HG03108 (cell line): Measurements from ENCODE around the gene TACC2.
"Not testable (repeated sequence)": the region's sequence is repeated elsewhere in the genome, so short reads cannot be mapped to it uniquely, and the experiment has no call there.

ENCODE experiments used
- ATAC-seq: cut with Tn5 transposase; IDR thresholded peaks from one replicate; pipeline ENCODE4 v1.9.1; 2021; ENCODE audit warnings: moderate library complexity; ENCODE audit not compliant: unreplicated experiment

Gene TACC2, protein sequence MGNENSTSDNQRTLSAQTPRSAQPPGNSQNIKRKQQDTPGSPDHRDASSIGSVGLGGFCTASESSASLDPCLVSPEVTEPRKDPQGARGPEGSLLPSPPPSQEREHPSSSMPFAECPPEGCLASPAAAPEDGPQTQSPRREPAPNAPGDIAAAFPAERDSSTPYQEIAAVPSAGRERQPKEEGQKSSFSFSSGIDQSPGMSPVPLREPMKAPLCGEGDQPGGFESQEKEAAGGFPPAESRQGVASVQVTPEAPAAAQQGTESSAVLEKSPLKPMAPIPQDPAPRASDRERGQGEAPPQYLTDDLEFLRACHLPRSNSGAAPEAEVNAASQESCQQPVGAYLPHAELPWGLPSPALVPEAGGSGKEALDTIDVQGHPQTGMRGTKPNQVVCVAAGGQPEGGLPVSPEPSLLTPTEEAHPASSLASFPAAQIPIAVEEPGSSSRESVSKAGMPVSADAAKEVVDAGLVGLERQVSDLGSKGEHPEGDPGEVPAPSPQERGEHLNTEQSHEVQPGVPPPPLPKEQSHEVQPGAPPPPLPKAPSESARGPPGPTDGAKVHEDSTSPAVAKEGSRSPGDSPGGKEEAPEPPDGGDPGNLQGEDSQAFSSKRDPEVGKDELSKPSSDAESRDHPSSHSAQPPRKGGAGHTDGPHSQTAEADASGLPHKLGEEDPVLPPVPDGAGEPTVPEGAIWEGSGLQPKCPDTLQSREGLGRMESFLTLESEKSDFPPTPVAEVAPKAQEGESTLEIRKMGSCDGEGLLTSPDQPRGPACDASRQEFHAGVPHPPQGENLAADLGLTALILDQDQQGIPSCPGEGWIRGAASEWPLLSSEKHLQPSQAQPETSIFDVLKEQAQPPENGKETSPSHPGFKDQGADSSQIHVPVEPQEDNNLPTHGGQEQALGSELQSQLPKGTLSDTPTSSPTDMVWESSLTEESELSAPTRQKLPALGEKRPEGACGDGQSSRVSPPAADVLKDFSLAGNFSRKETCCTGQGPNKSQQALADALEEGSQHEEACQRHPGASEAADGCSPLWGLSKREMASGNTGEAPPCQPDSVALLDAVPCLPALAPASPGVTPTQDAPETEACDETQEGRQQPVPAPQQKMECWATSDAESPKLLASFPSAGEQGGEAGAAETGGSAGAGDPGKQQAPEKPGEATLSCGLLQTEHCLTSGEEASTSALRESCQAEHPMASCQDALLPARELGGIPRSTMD (N-terminal part only)

DNA sequence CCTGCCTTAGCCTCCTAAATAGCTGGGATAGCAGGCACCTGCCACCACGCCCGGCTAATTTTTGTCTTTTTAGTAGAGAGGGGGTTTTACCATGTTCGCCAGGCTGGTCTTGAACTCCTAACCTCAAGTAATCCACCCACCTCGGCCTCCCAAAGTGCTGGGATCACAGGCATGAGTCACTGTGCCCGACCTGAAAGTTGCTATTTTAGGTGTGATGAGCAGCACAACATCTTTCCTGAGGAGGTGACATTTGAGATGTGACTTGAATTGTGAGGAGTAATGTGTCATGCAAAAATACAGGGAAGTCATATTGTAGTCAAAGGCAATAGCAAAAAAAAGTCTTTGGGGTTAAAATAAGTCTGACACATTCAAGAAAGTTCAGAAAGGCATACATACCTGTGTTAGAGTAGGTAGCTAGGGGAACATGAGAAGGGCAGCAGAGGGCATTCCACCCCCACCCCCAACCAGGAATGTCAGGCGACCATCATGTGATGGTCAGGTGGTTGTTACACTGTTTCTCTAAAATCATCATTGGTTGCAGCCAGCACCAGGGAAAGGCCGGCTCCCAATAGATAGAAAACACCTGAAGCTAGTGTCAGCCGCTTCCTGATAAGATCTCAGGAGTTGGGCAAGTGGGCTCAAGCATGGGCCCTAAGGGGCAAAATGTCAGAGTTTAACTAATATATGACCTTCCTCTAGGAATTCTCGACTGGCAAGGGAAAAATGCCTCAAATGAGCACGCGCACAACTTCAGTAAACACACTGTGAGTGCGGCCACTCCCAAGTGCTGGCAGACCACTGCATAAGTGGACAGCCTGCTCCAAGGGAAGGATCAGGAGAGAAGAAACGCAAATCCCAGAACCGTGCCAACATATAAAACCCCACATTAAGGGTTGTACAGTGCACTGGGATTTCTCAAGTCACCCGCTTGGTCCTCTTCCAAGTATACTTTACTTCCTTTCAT lies at the start of gene TACC2:
TACC2 (plus strand) TSS at position 803 of the 964 bp plus-strand sequence. CDS start 32,819 bp downstream, outside the sequence.
- no peak for ATAC-seq

DNA sequence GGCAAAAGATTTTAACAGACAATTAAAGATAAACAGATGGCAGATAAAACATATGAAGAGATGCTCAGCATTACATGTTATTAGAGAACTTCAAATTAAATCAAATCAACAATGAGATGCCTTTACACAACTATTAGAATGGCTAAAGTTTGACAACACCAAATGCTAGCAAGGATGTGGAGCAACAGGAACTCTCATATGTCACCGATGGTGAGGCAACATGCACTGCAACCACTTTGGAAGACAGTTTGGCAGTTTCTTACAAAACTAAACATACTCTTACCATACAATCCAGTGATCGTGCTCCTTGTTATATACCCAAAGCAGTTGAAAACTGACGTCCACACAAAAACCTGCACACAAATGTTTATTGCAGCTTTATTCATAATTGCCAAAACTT lies 47.4 kb upstream of the TACC2 start:
- no peak for ATAC-seq

DNA sequence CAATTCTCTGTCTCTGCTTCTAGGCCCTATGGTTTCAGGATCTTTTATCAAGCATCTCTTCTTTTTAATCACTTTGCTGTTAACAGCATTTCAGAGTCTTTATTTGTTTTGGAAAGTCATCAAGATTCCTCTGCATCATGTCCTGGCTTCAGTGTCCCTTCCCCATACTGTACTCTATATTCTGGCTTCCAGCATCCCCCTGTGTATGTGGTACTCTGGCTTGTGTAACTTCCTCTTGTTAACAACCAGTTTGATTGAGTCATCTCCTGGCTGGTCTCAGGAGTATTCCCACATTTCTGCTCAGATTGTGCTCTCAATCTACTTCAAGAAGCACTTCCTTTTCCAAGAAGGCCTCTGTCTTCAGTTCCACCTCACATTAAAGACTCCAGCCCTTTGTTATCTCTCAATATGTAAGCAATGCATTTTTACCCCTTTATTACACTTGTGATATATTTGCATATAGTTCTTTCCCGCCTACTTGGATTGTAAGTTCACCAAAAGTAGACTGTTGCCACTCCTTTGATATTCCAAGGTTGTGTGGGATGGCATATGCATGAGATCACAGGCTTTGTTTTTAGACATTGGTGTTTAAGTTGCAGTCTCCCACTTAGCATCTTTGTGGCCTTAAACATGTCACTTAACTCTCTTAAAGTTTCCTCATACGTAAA lies 46.1 kb upstream of the TACC2 start:
- no peak for ATAC-seq

DNA sequence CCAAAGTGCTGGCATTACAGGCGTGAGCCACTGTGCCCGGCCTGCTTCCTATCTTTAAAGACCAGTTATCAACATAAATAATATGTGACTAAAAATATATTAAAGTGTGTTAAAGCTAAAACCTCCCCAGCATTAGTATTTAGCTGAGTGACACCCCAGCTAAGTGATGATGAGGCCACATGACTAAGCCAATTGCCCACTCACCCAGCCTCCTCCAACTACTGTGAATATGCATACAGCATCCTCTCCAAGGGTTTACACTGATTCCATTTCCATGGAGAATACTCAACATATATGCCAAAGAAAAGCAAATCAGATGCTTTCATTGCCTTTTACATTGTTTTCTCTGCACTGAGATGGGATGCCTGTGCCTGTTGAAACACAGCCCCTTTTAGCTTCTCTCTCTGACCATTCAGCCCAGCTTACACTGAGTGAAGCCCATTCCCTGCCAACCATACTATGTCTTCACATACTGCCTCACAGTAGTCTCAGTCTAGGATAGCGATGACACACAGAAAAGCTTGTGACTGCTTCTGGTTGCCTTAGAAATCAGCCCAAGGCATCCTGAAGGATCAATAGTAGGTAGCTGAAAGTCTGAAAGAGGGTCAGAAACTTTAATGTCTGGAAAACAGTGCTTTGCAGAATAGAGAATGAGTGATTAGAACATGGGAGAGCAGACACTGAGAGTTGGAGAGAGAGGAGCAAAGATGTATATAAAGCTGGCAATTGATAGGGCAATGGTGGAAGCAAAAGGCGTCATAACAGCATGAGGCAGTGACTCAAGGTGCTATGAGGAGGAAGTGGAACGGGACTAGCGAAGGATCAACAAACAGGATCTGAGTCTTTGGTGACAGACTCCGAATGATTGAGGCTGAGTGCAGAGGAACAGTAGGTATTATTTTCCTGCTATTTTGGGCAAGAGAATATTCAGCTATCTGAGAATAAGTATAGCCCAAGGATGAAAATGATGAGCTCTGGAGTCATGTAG lies 41.3 kb upstream of the TACC2 start:
- ATAC-seq, result no peak

DNA sequence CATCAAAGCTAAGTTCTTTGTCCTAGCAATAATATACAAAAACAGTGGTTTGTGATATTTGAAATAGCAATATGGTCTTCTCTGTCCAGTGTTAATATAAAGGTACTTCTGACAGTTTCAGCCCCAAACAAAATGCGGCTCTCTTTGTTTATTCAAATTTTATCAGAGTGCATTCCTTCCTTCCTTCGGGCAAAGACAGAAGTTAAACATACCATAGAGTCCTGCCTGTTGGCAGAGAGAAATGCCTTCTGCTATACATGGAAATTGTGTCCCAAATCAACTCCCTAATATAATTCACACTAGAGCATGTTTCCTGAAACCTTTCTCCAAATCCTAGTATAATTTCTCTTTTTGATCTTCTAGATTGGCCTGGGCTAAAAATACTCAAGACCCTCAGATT lies 39.9 kb upstream of the TACC2 start:
- ATAC-seq, result no peak

DNA sequence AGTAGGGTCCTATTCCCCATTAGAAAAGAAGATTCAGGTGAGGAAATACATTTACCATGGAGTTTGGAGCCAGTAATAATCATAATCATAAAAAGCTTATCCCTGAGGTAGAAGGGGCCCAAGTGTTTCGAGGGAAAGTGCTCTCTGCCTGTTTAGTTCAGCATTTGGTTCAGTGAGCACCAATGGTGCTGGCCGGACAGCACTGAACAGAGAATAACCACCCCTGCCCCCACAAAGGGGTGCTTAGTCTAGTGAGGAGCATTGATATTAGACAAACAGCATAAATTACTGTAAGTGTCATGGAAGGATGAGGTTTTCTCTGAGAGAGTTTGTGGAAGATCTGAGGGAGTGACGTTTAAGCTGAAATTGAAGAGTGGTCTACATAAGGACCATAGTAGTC lies 39.5 kb upstream of the TACC2 start:
- ATAC-seq, result no peak

DNA sequence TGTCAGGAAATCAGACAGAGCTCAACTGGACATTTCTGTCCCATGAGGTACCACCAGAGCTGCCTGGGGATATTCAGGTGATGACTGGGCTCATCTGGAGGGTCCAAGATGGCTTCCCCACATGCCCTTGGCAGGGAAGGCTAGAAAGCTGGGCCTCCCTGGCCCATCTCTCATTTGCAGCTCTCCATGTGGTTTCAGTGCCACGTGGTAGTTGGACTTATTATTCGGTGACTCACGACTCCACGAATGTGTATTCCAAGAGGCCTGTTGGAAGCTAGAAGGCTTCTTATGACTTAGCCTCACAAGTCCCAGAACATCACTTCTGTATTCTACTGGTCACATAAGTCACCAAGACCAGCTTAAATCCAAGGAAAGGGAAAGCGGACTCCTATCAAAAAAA lies 36.7 kb upstream of the TACC2 start:
- ATAC-seq, result no peak

DNA sequence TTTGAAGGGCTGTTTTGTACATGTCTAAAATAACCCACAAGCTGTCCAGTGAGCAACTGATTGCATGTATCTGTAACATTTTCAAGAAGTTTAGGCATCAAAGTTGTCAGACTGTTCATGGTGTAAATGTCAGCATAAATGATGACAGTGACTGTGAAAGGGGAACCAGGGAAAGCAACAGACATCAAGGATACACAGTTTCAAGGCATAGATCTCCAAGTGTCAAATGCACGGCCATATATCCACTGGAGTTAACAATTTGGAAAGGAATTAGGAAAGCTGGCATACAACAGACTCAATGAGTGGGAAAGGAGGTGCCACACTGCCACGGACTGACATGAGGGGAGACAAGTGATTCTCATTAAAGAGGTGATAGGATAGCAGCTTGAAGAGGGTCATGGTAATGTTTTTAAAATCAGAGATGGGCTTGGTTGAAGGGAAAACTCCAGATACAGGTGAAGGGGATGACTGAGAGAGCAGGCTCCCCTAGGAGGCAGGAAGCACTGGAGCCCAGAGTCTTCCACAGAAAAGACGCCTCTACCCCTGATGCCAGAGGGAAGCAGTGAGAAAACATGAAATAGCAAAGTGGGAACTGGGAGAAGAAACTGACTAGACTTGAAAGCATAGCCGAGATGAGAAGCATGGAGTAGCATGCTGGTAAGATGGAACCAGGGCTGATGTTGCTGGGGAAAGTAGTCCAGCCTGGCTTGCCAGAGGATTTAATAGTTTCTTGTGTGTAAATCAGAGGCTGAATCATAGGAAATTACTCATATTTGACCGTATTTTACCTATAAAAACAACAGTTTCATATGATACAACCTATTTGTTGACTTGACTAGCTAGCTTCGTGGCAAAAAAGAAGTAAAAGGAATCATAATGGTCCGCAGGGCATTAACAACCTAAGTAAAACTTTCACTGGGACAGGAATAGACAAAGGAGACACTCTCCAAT lies 32.6 kb upstream of the TACC2 start:
- no peak for ATAC-seq

DNA sequence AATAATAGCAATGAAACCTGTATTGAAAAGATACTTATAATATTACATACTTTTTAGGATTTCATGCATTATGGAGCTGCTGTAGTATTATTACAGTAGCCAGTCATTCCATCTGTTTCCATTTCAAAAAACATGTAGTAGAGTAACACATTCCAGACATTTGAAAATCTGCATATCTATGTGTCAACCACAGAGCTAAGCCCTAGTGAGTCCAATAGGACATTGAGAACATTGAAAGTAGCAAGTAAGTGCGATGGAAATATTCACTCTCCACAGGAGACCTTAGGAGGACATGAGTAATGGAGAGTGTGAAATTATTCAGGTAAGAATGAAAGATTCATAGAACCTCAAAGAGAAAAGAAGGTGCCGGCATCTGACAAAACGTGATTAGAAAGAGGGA lies 29.3 kb upstream of the TACC2 start:
- ATAC-seq, result no peak

DNA sequence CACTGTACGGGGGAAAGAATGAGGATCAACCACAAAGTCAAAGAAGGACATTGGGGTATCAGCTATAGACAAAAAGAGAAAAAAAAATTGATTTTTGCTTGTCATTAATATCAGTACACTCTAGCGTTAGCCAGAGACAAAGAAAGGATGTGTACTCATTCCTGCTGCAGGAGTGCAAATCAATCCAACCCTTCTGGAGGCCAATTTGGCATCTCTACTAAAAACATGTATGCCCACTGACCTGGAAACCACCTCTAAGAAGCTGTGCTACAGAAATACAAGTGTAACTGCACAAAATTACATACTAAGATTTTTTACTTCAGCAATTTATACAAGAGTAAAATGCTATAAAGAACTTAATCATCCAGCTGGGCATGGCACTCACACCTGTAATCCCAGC lies 27.5 kb upstream of the TACC2 start:
- ATAC-seq, result no peak

DNA sequence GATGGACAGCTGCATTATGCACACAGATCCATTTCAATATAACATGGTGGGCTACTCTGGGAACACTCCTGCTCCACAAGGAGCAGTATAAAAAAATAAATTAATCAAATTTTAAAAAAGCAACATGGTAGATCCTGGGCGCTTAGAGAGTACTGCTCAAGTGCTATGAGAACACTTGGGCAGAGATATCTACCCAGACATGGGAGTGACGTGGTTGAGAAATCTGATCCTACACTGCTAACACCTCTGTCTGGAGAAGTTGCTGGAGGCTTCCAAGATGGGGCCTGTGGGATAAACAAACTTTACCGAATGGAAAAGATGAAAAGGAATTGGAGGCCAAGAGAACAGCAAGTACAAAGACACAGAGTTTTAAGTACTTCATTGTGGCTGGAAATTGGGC lies 23.0 kb upstream of the TACC2 start:
- no peak for ATAC-seq

DNA sequence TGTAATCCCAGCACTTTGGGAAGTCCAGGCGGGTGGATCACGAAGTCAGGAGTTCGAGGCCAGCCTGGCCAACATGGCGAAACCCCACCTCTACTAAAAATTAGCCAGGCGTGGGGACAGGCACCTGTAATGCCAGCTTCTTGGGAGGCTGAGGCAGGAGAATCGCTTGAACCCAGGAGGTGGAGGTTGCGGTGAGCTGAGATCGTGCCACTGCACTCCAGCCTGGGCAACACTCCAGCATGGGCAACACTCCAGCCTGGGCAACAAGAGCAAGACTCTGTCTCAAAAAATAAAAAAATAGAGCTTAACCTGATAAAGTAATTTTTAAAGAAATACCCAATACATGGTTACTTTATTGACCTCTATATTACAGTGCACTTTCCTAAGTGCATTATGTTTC lies 19.9 kb upstream of the TACC2 start:
- not testable (repeated sequence) for ATAC-seq

DNA sequence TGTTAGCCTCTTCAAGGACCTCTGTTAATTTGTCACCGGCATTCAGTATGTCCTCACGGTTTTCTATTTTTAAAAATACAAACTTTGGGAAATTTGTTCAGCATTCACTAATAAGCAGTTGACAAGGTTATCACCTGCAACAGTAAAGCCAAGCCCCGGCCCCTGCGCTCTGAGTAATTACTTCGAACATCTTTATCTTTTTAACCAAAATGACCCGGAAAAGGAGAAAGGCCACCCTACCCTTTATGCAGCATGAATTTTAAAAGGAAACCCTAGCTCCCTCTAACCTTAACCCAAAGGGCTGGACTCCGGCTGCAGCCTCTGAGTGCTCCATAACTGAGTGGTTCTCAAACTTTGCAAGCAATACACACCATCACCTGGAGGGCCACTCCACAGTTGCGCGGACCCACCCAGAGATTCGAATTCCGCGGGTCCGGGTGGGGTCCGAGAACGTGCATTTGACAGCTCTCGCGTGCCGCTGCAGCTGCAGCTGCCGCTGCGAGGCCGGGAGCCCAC lies 14.9 kb upstream of the TACC2 start:
- ATAC-seq, result no peak

DNA sequence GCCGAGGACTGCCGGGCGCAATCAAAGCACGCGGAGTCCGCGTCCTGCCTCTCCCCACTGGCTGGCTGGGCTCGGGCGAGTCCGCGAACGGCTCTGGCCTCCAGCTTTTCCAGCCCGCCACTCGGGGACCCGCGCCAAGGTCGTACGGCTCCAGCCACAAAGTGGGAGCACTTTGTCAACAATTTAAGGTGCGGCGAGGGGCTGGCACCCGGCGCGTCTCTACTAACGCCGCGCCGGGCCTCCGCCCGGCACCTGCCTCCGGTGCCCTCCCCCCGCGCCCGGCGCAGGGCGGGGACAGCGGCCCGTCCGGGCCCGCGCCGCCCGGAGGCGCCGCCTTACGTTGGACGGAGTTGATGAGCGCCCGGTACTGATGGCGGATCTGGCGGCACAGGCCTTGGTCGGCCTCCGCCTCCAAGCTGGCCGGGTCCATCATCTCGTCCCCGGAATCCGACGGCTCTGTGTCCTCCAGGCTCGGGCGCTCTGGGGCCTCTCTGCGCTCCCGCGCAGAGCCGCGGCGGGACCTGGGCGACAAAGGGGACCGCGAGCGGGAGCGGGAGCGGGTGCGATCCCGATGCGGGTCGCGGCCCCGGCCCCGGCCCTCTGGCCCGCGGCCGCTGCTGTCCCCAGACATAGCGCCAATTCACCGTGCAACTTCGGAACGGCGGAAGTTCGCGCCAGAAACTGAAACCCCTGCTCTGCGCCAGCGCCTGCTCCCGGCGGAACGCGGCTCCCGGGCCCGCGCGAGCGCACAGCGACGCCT lies 14.2 kb upstream of the TACC2 start, which contains the start of gene NSMCE4A:
NSMCE4A (minus strand) TSS at position 683 of the 760 bp plus-strand sequence; CDS start at position 631, 52 bp downstream.
- ATAC-seq, result peak; percentile 92

DNA sequence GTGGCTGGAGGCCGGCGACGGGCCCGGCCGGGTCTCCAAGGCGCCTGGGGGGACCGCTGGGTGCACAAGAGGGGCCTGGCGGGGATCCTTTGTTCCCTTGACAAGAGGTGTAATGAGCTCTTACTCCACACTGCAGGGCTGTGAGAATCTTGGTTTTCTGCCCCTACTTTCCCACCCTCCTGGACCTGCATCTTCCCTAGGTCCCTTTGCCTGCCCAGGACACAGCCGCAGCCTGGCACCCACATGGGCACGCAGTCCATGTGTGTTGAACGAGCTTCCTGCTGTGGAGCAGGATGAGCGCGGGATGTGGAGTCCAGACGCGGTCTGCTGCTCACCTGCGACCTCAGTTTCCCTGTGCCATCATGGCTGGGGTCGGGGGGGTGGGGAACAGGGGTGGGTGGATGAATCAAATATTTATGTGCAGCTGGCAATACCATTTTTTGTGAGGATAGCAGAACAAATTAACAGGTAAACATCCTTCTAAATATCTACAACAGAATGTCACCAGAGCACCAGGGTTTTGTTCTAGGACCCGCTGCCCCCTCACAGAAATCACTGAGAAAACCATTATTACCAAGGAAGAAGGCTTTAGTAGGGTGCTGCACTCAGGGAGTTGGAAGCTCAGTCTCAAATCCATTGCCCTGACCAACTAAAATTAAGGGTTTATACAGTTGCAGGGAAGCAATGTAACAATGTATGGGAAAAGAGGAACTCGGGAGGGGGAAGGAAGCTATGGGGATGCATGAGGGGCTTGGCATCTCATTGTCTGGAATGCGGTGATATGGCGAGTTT lies 13.5 kb upstream of the TACC2 start:
- no peak for ATAC-seq
